Measurements from ENCODE around the gene SUSD4.
A peak's percentile ranks its signal among the peaks of the same experiment; 100 is the strongest.

SUSD4 gene

GRCh38 chr1:223233019-223233409 is 131.0 kb downstream of the SUSD4 start:
- Mint-ChIP-seq H3K9me3 (no peaks in the 10 kb centered on the region), H3K4me3 (no peak overlapping the region), H3K4me1 (ENCODE audit: low read depth) (peaks cover 11% of the 10 kb centered on the region), H3K27ac (no peak overlapping the region), H3K36me3 (ENCODE audit: low read depth) (no peaks in the 10 kb centered on the region), H3K27me3 (ENCODE audit: low read depth) (no peaks in the 10 kb centered on the region)

GRCh38 chr1:223231581-223231980 is 132.4 kb downstream of the SUSD4 start:
- H3K36me3 Mint-ChIP-seq (ENCODE audit: low read depth): no peaks in the 10 kb centered on the region
- H3K27ac Mint-ChIP-seq: no peak overlapping the region
- H3K4me3 Mint-ChIP-seq: no peak overlapping the region
- no peaks in the 10 kb centered on the region for H3K9me3 Mint-ChIP-seq
- H3K4me1 Mint-ChIP-seq (ENCODE audit: low read depth): peaks cover 11% of the 10 kb centered on the region
- no peaks in the 10 kb centered on the region for H3K27me3 Mint-ChIP-seq (ENCODE audit: low read depth)

GRCh38 chr1:223231011-223231572 is 132.9 kb downstream of the SUSD4 start:
- Mint-ChIP-seq H3K27ac (no peak overlapping the region), H3K4me3 (no peak overlapping the region), H3K9me3 (no peaks in the 10 kb centered on the region), H3K4me1 (ENCODE audit: low read depth) (peaks cover 11% of the 10 kb centered on the region), H3K27me3 (ENCODE audit: low read depth) (no peaks in the 10 kb centered on the region), H3K36me3 (ENCODE audit: low read depth) (no peaks in the 10 kb centered on the region)

GRCh38 chr1:223230161-223230881 is 133.7 kb downstream of the SUSD4 start:
- Mint-ChIP-seq H3K9me3 (no peaks in the 10 kb centered on the region), H3K27ac (peak overlapping the region; percentile 28)

GRCh38 chr1:223229756-223230155 is 134.2 kb downstream of the SUSD4 start:
- no peaks in the 10 kb centered on the region for H3K27me3 Mint-ChIP-seq (ENCODE audit: low read depth)
- no peaks in the 10 kb centered on the region for H3K9me3 Mint-ChIP-seq
- H3K27ac Mint-ChIP-seq: no peak overlapping the region
- H3K4me1 Mint-ChIP-seq (ENCODE audit: low read depth): peaks cover 11% of the 10 kb centered on the region
- no peaks in the 10 kb centered on the region for H3K36me3 Mint-ChIP-seq (ENCODE audit: low read depth)
- no peak overlapping the region for H3K4me3 Mint-ChIP-seq

More at GRCh38 chr1:223230161-223230881, 133.7 kb downstream of the SUSD4 start:
- no peaks in the 10 kb centered on the region for H3K36me3 Mint-ChIP-seq (ENCODE audit: low read depth)
- H3K27me3 Mint-ChIP-seq (ENCODE audit: low read depth): no peaks in the 10 kb centered on the region
- no peak overlapping the region for H3K4me3 Mint-ChIP-seq
- peaks cover 11% of the 10 kb centered on the region for H3K4me1 Mint-ChIP-seq (ENCODE audit: low read depth)

- H3K36me3 Mint-ChIP-seq (ENCODE audit: low read depth): no peaks in the 10 kb centered on the region
- no peak overlapping the region for H3K27ac Mint-ChIP-seq
- peaks cover 11% of the 10 kb centered on the region for H3K4me1 Mint-ChIP-seq (ENCODE audit: low read depth)
- H3K4me3 Mint-ChIP-seq: no peak overlapping the region
- no peaks in the 10 kb centered on the region for H3K9me3 Mint-ChIP-seq
- H3K27me3 Mint-ChIP-seq (ENCODE audit: low read depth): no peaks in the 10 kb centered on the region
Observed at GRCh38 chr1:223228931-223229528, 134.9 kb downstream of the SUSD4 start.

GRCh38 chr1:223228201-223228600 is 135.8 kb downstream of the SUSD4 start:
- Mint-ChIP-seq H3K4me3 (no peak overlapping the region), H3K27ac (no peak overlapping the region), H3K9me3 (no peaks in the 10 kb centered on the region), H3K36me3 (ENCODE audit: low read depth) (no peaks in the 10 kb centered on the region), H3K27me3 (ENCODE audit: low read depth) (no peaks in the 10 kb centered on the region), H3K4me1 (ENCODE audit: low read depth) (peaks cover 9% of the 10 kb centered on the region)

- H3K9me3 Mint-ChIP-seq: no peaks in the 10 kb centered on the region
- peaks cover 9% of the 10 kb centered on the region for H3K4me1 Mint-ChIP-seq (ENCODE audit: low read depth)
- H3K27ac Mint-ChIP-seq: no peak overlapping the region
- no peaks in the 10 kb centered on the region for H3K27me3 Mint-ChIP-seq (ENCODE audit: low read depth)
- no peak overlapping the region for H3K4me3 Mint-ChIP-seq
- H3K36me3 Mint-ChIP-seq (ENCODE audit: low read depth): no peaks in the 10 kb centered on the region
Observed at GRCh38 chr1:223227486-223228196, 136.3 kb downstream of the SUSD4 start.

GRCh38 chr1:223227031-223227430 is 136.9 kb downstream of the SUSD4 start:
- peaks cover 9% of the 10 kb centered on the region for H3K4me1 Mint-ChIP-seq (ENCODE audit: low read depth)
- H3K36me3 Mint-ChIP-seq (ENCODE audit: low read depth): no peaks in the 10 kb centered on the region

GRCh38 chr1:223226271-223226670 is 137.7 kb downstream of the SUSD4 start:
- no peaks in the 10 kb centered on the region for H3K36me3 Mint-ChIP-seq (ENCODE audit: low read depth)
- no peak overlapping the region for H3K4me3 Mint-ChIP-seq
- H3K27me3 Mint-ChIP-seq (ENCODE audit: low read depth): no peaks in the 10 kb centered on the region
- H3K9me3 Mint-ChIP-seq: no peaks in the 10 kb centered on the region
- no peak overlapping the region for H3K27ac Mint-ChIP-seq
- H3K4me1 Mint-ChIP-seq (ENCODE audit: low read depth): peaks cover 9% of the 10 kb centered on the region

More at GRCh38 chr1:223227031-223227430, 136.9 kb downstream of the SUSD4 start:
- no peak overlapping the region for H3K4me3 Mint-ChIP-seq
- H3K27me3 Mint-ChIP-seq (ENCODE audit: low read depth): no peaks in the 10 kb centered on the region
- no peaks in the 10 kb centered on the region for H3K9me3 Mint-ChIP-seq
- no peak overlapping the region for H3K27ac Mint-ChIP-seq

- Mint-ChIP-seq H3K4me1 (ENCODE audit: low read depth) (peaks cover 5% of the 10 kb centered on the region), H3K27ac (no peak overlapping the region), H3K36me3 (ENCODE audit: low read depth) (no peaks in the 10 kb centered on the region), H3K27me3 (ENCODE audit: low read depth) (no peaks in the 10 kb centered on the region), H3K4me3 (no peak overlapping the region), H3K9me3 (no peaks in the 10 kb centered on the region)
Observed at GRCh38 chr1:223225481-223225880, 138.5 kb downstream of the SUSD4 start.

GRCh38 chr1:223225061-223225460 is 138.9 kb downstream of the SUSD4 start:
- Mint-ChIP-seq H3K27ac (no peak overlapping the region), H3K27me3 (ENCODE audit: low read depth) (no peaks in the 10 kb centered on the region), H3K9me3 (no peaks in the 10 kb centered on the region), H3K4me3 (no peak overlapping the region), H3K36me3 (ENCODE audit: low read depth) (no peaks in the 10 kb centered on the region), H3K4me1 (ENCODE audit: low read depth) (peaks cover 2% of the 10 kb centered on the region)

GRCh38 chr1:223224465-223224864 is 139.5 kb downstream of the SUSD4 start:
- Mint-ChIP-seq H3K27ac (no peak overlapping the region), H3K36me3 (ENCODE audit: low read depth) (no peaks in the 10 kb centered on the region), H3K27me3 (ENCODE audit: low read depth) (no peaks in the 10 kb centered on the region), H3K4me1 (ENCODE audit: low read depth) (no peaks in the 10 kb centered on the region), H3K4me3 (no peak overlapping the region), H3K9me3 (peaks cover 4% of the 10 kb centered on the region)

GRCh38 chr1:223223091-223223995 is 140.6 kb downstream of the SUSD4 start:
- no peaks in the 10 kb centered on the region for H3K27me3 Mint-ChIP-seq (ENCODE audit: low read depth)
- no peaks in the 10 kb centered on the region for H3K4me1 Mint-ChIP-seq (ENCODE audit: low read depth)
- peaks cover 11% of the 10 kb centered on the region for H3K9me3 Mint-ChIP-seq
- no peak overlapping the region for H3K4me3 Mint-ChIP-seq
- no peaks in the 10 kb centered on the region for H3K36me3 Mint-ChIP-seq (ENCODE audit: low read depth)
- no peak overlapping the region for H3K27ac Mint-ChIP-seq

Data from T-helper 1 cell treated with Interleukin-12 subunit alpha and Interleukin-12 subunit beta and Interleukin-4 antibody, amounts not matched to agents 30 μg/mL and 1 μg/mL, for 36 hours (primary cell).